Measurements from ENCODE around the gene ZMIZ1.

ZMIZ1 gene

GRCh38 chr10:79298403-79299244, 229.9 kb downstream of the ZMIZ1 start:
- DNase-seq: no peak

- no peak for DNase-seq
These were observed 230.9 kb downstream of the ZMIZ1 start for GRCh38 chr10:79299397-79300241.

- DNase-seq: no peak
These were observed 231.9 kb downstream of the ZMIZ1 start for GRCh38 chr10:79300711-79301110.

GRCh38 chr10:79301754-79302530, 233.2 kb downstream of the ZMIZ1 start:
- DNase-seq: no peak

GRCh38 chr10:79303631-79304478, 235.1 kb downstream of the ZMIZ1 start:
- DNase-seq: no peak

GRCh38 chr10:79304479-79305087, 235.8 kb downstream of the ZMIZ1 start:
- DNase-seq: no peak

GRCh38 chr10:79305515-79305914, 236.7 kb downstream of the ZMIZ1 start:
- DNase-seq: no peak

GRCh38 chr10:79305988-79306387, 237.2 kb downstream of the ZMIZ1 start:
- no peak for DNase-seq

- no peak for DNase-seq
These were observed 238.0 kb downstream of the ZMIZ1 start for GRCh38 chr10:79306644-79307220.

GRCh38 chr10:79308016-79308415, 239.2 kb downstream of the ZMIZ1 start:
- no peak for DNase-seq

GRCh38 chr10:79308969-79309665, 240.4 kb downstream of the ZMIZ1 start:
- no peak for DNase-seq

- no peak for DNase-seq
These were observed 241.6 kb downstream of the ZMIZ1 start for GRCh38 chr10:79310200-79310865.

- DNase-seq: no peak
These were observed 242.3 kb downstream of the ZMIZ1 start for GRCh38 chr10:79310911-79311573.

- no peak for DNase-seq
These were observed 243.0 kb downstream of the ZMIZ1 start for GRCh38 chr10:79311581-79312407.

- DNase-seq: no peak
These were observed 243.9 kb downstream of the ZMIZ1 start for GRCh38 chr10:79312601-79313187.

- DNase-seq: no peak
These were observed 244.6 kb downstream of the ZMIZ1 start for GRCh38 chr10:79313320-79313719.

GRCh38 chr10:79313911-79314439, 245.2 kb downstream of the ZMIZ1 start:
- DNase-seq: no peak
